Lung (tissue), 12 donors: ENCODE measurements around the gene TGFBR2. TPM values are rescaled to one million over a fixed set of nuclear protein-coding genes. Genes with fewer than 3 reads are reported as not detected.

Source experiments
- ATAC-seq: fragments of 200-7000 bp; cut with Tn5 transposase; one replicate; pipeline ENCODE4 v1.9.1; 2020; ENCODE audit warnings: moderate number of reproducible peaks; ENCODE audit not compliant: insufficient read depth, low FRiP score
- DNase-seq, 3 donors: peaks; one replicate each; pipeline ENCODE4 v3.0.0-alpha.2; 2013 to 2017
- H3K27ac ChIP-seq, 2 donors: one replicate each; pipeline ENCODE4 v1.5.1; 2013; ENCODE audit warnings: mild to moderate bottlenecking in 2 of 2, moderate library complexity in 2 of 2, control low read depth in 1 of 2, inconsistent platforms in 1 of 2, low read depth in 1 of 2, low read length in 1 of 2
- H3K27me3 ChIP-seq, 3 donors: one replicate each; pipeline ENCODE4 v1.5.1; 2013; ENCODE audit warnings: low read length in 2 of 3; ENCODE audit not compliant: control insufficient read depth in 3 of 3, insufficient read depth in 3 of 3
- H3K36me3 ChIP-seq, 4 donors: one replicate each; pipeline ENCODE4 v1.5.1; 2013; ENCODE audit warnings: low read length in 4 of 4, mild to moderate bottlenecking in 1 of 4, moderate library complexity in 1 of 4; ENCODE audit not compliant: control insufficient read depth in 4 of 4, insufficient read depth in 4 of 4
- H3K4me1 ChIP-seq, 5 donors: one replicate each; pipeline ENCODE4 v1.5.1; 2013; ENCODE audit warnings: low read length in 5 of 5, mild to moderate bottlenecking in 2 of 5, moderate library complexity in 1 of 5; ENCODE audit not compliant: control insufficient read depth in 5 of 5, insufficient read depth in 5 of 5
- H3K4me3 ChIP-seq: one replicate; pipeline ENCODE4 v1.5.1; 2013; ENCODE audit warnings: mild to moderate bottlenecking, control low read depth, moderate library complexity
- H3K9ac ChIP-seq, 2 donors: one replicate each; pipeline ENCODE4 v1.5.1; 2013; ENCODE audit warnings: low read length in 2 of 2, control low read depth in 1 of 2; ENCODE audit not compliant: insufficient read depth in 1 of 2
- H3K9me3 ChIP-seq, 4 donors: one replicate each; pipeline ENCODE4 v1.5.1; 2013; ENCODE audit warnings: low read length in 3 of 4, mild to moderate bottlenecking in 1 of 4, moderate library complexity in 1 of 4; ENCODE audit not compliant: control insufficient read depth in 4 of 4, insufficient read depth in 3 of 4
- WGBS, 2 donors: extraction: QIAGEN DNeasy Blood & Tissue Kit; methylation state at CpG; one replicate each; pipeline ENCODE4 v1.1.7; 2013; 5-methylcytosine and 5-hydroxymethylcytosine counted together
- polyA plus RNA-seq, 2 donors: library from polyadenylated mRNA; stranded (reverse); fragments of 200-250 nt; gene quantifications; one replicate each; pipeline ENCODE4 v1.2.1, GENCODE V29; 2013
- total RNA-seq, 2 donors: library from RNA; depleted of rRNA in 1 of 2; stranded (reverse); fragments of >200 nt in 1 of 2; gene quantifications; one replicate each; pipeline ENCODE4 v1.2.1, GENCODE V29; 2014 to 2021
- TF ChIP-seq, protein P1 (sequence below): IDR thresholded peaks from 2 replicates; pipeline ENCODE4 v1.5.1; 2012; ENCODE audit warnings: mild to moderate bottlenecking; ENCODE audit errors: control extremely low read depth, extremely low read depth
- donor health status: control.
- donor health status: control.
- donor health status: Bipolar disorder and iron deficiency.
- donor health status: healthy.
- donor health status: DM: yes; HTN: yes; CAD: no.

Gene TGFBR2
- total and polyA plus RNA-seq, 4 donors, result 31.1 to 232 (median 163) TPM

DNA sequence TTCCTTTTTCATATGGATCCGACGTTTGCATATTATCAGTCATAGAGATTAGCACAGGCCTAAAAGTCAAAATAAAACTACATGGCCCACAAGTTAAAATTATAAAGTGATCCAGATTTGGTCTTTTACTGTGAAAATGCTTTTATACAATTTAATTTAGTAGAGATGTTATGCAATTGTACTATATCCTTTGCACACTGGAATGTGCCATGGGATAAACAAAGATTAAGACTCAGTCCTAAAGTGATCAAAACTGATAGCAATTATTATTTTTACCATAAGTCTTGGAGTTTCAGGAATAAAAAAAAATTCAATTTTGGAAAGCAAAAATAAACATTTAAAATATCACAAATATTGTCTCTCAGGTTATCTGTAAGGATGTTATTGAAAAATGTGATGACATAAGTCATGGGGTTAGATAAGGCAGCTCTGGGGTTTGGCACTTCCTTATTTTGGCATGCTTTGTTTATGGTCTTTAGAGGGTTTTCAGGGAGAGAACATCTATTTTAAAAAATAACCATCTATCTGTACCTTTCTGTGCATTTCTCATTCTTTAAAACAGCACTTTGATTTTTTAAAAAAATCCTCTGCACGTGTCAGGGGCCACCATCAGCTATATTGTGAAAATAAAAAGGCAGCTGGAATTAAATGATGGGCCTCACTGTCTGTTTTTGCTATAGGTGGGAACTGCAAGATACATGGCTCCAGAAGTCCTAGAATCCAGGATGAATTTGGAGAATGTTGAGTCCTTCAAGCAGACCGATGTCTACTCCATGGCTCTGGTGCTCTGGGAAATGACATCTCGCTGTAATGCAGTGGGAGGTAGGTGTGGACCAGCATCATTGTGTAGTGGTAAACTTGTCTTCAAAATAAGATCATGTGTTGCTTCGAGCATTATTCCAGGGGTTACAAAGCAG lies 67.3 kb downstream of the TGFBR2 start:
- peaks cover 0 to 2% (median 0%) of the 10 kb centered on the region in 4 donors for H3K9me3 ChIP-seq
- peaks cover 0 to 14% (median 9%) of the 10 kb centered on the region in 5 donors for H3K4me1 ChIP-seq
- H3K4me3 ChIP-seq, result no peak overlapping the region
- 80 to 92% methylated on average over 6 of the region's 6 CpGs for WGBS, 2 donors
- H3K27ac ChIP-seq, result no peak overlapping the region
- ATAC-seq, result no peak
- TF ChIP-seq, protein P1, sequence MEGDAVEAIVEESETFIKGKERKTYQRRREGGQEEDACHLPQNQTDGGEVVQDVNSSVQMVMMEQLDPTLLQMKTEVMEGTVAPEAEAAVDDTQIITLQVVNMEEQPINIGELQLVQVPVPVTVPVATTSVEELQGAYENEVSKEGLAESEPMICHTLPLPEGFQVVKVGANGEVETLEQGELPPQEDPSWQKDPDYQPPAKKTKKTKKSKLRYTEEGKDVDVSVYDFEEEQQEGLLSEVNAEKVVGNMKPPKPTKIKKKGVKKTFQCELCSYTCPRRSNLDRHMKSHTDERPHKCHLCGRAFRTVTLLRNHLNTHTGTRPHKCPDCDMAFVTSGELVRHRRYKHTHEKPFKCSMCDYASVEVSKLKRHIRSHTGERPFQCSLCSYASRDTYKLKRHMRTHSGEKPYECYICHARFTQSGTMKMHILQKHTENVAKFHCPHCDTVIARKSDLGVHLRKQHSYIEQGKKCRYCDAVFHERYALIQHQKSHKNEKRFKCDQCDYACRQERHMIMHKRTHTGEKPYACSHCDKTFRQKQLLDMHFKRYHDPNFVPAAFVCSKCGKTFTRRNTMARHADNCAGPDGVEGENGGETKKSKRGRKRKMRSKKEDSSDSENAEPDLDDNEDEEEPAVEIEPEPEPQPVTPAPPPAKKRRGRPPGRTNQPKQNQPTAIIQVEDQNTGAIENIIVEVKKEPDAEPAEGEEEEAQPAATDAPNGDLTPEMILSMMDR, result no peak
- DNase-seq, result peak in 1 of 3 donors; percentile 34
- H3K27me3 ChIP-seq, result no peaks in the 10 kb centered on the region
- H3K9ac ChIP-seq, result no peak overlapping the region
- peaks cover 29 to 45% (median 35%) of the 10 kb centered on the region in 4 donors for H3K36me3 ChIP-seq

DNA sequence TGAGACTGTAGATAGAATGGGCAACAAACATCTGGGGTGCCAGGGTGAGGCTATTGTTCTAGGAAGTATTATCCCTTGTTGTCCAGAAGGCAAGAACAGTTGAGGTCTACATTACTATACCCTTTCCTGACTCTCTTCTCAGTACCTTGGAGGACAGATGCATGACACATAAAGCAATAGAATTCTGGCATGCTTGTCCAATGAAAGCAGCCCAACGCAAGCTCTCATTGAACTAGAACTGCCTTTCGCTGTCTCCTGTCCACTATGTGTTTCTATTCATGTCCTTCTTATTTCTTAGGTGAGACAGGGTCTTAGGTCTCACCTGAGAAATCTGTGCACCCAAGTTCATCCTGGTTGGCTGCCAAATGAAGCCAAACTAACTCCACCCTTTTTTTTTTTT lies 68.6 kb downstream of the TGFBR2 start:
- H3K36me3 ChIP-seq, result peaks cover 34 to 50% (median 40%) of the 10 kb centered on the region in 4 donors
- ATAC-seq, result no peak
- 96 to 99% methylated on average over 2 of the region's 2 CpGs for WGBS, 2 donors
- H3K27me3 ChIP-seq, result no peaks in the 10 kb centered on the region
- no peak overlapping the region for H3K27ac ChIP-seq
- no peak overlapping the region for H3K9ac ChIP-seq
- DNase-seq, result no peak
- peaks cover 0 to 14% (median 9%) of the 10 kb centered on the region in 5 donors for H3K4me1 ChIP-seq
- TF ChIP-seq, protein P1, result no peak
- H3K9me3 ChIP-seq, result peaks cover 0 to 2% (median 0%) of the 10 kb centered on the region in 4 donors
- H3K4me3 ChIP-seq, result no peak overlapping the region

DNA sequence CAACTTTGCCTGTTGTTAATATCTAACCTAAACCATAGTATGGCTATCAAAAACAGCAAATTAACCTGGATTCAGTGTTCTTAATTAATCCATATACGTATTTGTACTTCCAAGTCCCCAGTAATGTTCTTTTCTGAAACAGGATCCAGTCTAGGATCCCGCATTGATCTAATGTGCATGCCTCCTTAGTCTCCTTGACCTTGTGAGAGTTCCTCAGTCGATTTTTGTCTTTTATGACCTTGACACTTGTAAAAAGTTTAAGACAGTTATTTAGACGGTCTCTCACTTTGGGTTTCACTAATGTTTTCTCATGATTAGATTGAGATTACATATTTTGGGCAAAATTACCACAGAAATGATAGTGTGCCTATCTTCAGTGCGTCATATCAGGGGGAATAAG lies 69.4 kb downstream of the TGFBR2 start:
- peaks cover 32 to 46% (median 38%) of the 10 kb centered on the region in 4 donors for H3K36me3 ChIP-seq
- H3K9ac ChIP-seq, result no peak overlapping the region
- peaks cover 0 to 2% (median 0%) of the 10 kb centered on the region in 4 donors for H3K9me3 ChIP-seq
- ATAC-seq (no peak), DNase-seq (no peak)
- H3K4me3 ChIP-seq, result no peak overlapping the region
- TF ChIP-seq, protein P1, result no peak
- 93% methylated on average over 5 of the region's 5 CpGs for WGBS, 2 donors
- no peaks in the 10 kb centered on the region for H3K27me3 ChIP-seq
- H3K4me1 ChIP-seq, result peaks cover 0 to 15% (median 10%) of the 10 kb centered on the region in 5 donors
- H3K27ac ChIP-seq, result no peak overlapping the region
